BLaER1 (cell line): Measurements from ENCODE around the gene C1orf122.

ENCODE experiments used
- H3K27ac ChIP-seq: shearing (Covaris generic); formaldehyde crosslinking; 2 replicates; pipeline ENCODE4 v1.8.1; 2022
- H3K27me3 ChIP-seq: shearing (Covaris generic); formaldehyde crosslinking; 2 replicates; pipeline ENCODE4 v1.8.1; 2022
- H3K36me3 ChIP-seq: shearing (Covaris generic); formaldehyde crosslinking; 2 replicates; pipeline ENCODE4 v1.8.1; 2022
- H3K4me1 ChIP-seq: shearing (Covaris generic); formaldehyde crosslinking; 2 replicates; pipeline ENCODE4 v1.8.1; 2022
- H3K4me2 ChIP-seq: shearing (Covaris generic); formaldehyde crosslinking; 2 replicates; pipeline ENCODE4 v1.8.1; 2022
- H3K4me3 ChIP-seq: shearing (Covaris generic); formaldehyde crosslinking; 2 replicates; pipeline ENCODE4 v1.8.1; 2022
- H3K9ac ChIP-seq: shearing (Covaris generic); formaldehyde crosslinking; 2 replicates; pipeline ENCODE4 v1.8.1; 2022
- H3K9me3 ChIP-seq: shearing (Covaris generic); formaldehyde crosslinking; 2 replicates; pipeline ENCODE4 v1.8.1; 2022
- H4K20me1 ChIP-seq: shearing (Covaris generic); formaldehyde crosslinking; 2 replicates; pipeline ENCODE4 v1.8.1; 2022
- Cebpa-rat ChIP-seq: shearing (Covaris generic); IDR thresholded peaks from 2 replicates; pipeline ENCODE4 v1.8.1; 2022

Gene C1orf122

DNA sequence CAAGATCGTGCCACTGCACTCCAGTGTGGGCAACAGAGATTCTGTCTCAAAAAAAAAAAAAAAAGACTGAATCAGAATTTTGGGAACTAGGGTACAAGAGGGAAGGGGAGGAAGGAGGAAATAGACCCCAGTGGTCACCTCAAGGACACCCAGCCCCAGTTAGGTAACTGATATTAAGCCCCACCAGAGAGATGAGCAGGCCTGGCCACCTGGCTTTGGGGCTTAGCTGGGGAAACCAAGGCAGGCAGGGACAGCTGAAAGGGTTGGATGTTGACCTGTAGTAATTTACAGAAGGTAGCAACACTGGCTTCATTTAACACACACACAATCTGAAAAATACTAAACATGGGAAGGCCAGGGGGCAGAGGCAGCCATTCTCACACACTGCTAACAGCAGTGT, 5.2 kb upstream of the C1orf122 start:
- Histone ChIP-seq H4K20me1 (peaks cover 87% of the 10 kb centered on the region), H3K27ac (no peak overlapping the region), H3K4me1 (peaks cover 13% of the 10 kb centered on the region), H3K36me3 (peaks cover 95% of the 10 kb centered on the region), H3K4me3 (no peak overlapping the region), H3K9ac (no peak overlapping the region), H3K9me3 (no peaks in the 10 kb centered on the region), H3K4me2 (no peak overlapping the region), H3K27me3 (no peaks in the 10 kb centered on the region)
- TF ChIP-seq Cebpa-rat, result no peak

DNA sequence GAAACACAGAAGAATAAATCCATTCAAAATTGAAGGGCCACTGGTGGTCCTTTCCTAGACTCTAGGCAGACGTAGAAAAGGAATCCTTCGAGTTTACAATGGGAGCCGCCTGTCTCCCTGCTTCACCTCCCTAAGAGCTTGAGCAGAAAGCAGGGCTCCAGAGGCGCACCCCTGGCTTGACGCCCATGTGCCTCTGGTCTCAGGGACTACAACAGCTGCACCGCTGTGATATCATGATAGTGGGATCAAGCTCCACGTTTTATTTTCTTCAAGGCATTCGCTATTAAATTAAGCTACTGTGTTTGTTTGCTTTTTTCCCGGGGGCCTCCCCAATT, 403 bp upstream of the C1orf122 start:
- Histone ChIP-seq H4K20me1 (peaks cover 65% of the 10 kb centered on the region), H3K4me1 (peaks cover 24% of the 10 kb centered on the region), H3K27ac (peak overlapping the region; percentile 99), H3K9ac (peak overlapping the region; percentile 99), H3K4me3 (peak overlapping the region; percentile 100), H3K36me3 (peaks cover 52% of the 10 kb centered on the region), H3K4me2 (peak overlapping the region; percentile 72), H3K9me3 (no peaks in the 10 kb centered on the region), H3K27me3 (no peaks in the 10 kb centered on the region)
- TF ChIP-seq Cebpa-rat, result no peak

DNA sequence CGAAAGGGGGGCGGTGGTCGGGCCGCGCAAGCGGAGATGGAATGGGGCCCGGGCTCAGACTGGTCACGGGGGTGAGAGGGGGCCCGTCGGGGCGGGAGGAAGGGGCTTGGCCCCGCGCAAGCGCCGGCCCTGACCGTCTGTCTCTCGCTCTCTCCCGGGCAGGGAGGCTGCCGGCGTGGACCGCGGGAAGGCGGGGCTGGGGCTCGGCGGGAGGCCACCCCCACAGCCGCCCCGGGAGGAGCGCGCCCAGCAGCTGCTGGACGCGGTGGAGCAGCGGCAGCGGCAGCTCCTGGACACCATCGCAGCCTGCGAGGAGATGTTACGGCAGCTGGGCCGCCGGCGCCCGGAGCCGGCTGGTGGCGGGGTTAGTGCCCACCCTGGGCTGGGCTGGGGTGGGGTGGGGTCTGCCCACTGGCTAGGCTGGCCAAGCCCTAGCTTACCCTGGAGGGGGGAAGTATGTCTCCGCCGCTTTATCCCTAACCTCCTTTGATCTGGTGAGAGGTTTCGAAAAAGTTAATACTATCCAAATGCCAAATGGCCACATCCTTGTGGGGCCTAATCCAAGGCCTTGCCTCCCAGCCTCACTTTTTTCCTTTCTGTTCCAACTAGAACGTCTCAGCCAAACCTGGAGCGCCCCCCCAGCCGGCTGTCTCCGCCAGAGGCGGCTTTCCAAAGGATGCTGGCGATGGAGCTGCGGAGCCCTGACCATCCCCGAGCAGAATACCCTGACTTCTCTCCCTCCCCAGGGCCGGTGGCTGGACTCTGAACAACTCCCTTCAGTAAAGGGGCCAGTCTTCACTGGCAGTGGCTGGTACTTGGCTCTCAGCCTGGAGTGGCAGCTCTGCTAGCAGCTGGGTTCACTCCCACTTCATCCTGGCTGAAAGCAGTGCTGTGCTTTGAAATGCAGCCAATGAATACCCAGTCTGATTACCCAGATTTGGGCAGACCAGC, 1.1 kb downstream of the C1orf122 start:
- no peaks in the 10 kb centered on the region for H3K9me3 ChIP-seq
- H3K4me3 ChIP-seq, result peak overlapping the region; percentile 100
- H3K4me2 ChIP-seq, result peak overlapping the region; percentile 95
- H3K36me3 ChIP-seq, result peaks cover 47% of the 10 kb centered on the region
- peak overlapping the region; percentile 99 for H3K9ac ChIP-seq
- H3K27me3 ChIP-seq, result no peaks in the 10 kb centered on the region
- H4K20me1 ChIP-seq, result peaks cover 50% of the 10 kb centered on the region
- peak overlapping the region; percentile 99 for H3K27ac ChIP-seq
- no peak for TF ChIP-seq Cebpa-rat
- H3K4me1 ChIP-seq, result peaks cover 24% of the 10 kb centered on the region

DNA sequence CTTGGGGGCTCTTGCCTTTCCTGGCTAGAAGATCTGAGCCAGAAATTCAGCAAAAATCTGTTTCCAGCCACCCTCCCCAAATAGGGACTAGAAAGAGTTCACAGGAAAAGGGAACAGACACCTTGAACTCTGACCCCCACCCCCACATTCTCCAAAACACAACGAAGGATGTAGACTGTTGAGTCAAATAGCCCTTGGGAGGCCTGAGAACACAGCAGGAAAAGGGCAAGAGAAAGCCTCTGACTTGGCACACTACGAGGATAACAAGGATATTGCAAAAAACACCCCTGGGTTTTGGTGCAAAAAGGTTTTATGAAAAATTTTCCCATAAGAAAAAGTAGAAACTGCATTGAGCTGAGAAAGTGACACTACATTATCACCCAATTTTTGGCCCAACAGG, 2.4 kb downstream of the C1orf122 start:
- Histone ChIP-seq H3K9me3 (no peaks in the 10 kb centered on the region), H3K4me3 (no peak overlapping the region), H3K27me3 (no peaks in the 10 kb centered on the region), H3K4me2 (no peak overlapping the region), H3K4me1 (peaks cover 24% of the 10 kb centered on the region), H3K9ac (no peak overlapping the region), H4K20me1 (peaks cover 42% of the 10 kb centered on the region), H3K36me3 (peaks cover 44% of the 10 kb centered on the region), H3K27ac (no peak overlapping the region)
- no peak for TF ChIP-seq Cebpa-rat

DNA sequence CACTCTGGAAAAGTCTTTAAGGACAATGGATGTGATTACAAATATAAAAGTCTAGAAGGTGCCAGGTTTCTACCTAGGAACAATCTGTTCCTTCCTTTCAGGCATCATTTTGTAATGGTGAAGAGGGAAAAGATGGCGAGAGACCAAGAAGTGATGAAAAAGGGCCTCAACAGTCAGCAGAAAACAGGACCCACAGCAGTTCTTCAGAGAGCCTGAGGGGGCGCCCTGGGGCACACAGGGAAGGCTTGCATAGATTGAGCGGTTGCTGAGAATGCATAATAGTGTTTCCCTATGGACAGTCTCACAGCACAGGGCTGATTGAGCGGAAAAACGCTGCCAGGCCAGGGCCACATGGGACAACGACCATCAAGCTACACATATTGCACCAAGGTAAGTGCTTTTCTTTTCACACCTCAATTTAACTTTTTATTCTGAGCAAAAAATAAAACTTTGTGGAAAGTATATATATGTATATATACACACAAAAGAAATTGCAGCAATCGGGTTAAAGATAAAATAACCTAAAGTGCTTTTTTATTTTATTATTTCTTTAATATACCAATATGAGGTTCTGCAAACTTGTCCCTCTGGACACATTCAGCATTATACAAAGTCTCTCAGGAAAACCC, 3.6 kb downstream of the C1orf122 start:
- Histone ChIP-seq H3K27ac (no peak overlapping the region), H3K9me3 (no peaks in the 10 kb centered on the region), H3K9ac (no peak overlapping the region), H3K4me1 (peaks cover 22% of the 10 kb centered on the region), H3K27me3 (no peaks in the 10 kb centered on the region), H3K36me3 (peaks cover 44% of the 10 kb centered on the region), H3K4me3 (no peak overlapping the region), H3K4me2 (no peak overlapping the region), H4K20me1 (peaks cover 30% of the 10 kb centered on the region)
- no peak for TF ChIP-seq Cebpa-rat

DNA sequence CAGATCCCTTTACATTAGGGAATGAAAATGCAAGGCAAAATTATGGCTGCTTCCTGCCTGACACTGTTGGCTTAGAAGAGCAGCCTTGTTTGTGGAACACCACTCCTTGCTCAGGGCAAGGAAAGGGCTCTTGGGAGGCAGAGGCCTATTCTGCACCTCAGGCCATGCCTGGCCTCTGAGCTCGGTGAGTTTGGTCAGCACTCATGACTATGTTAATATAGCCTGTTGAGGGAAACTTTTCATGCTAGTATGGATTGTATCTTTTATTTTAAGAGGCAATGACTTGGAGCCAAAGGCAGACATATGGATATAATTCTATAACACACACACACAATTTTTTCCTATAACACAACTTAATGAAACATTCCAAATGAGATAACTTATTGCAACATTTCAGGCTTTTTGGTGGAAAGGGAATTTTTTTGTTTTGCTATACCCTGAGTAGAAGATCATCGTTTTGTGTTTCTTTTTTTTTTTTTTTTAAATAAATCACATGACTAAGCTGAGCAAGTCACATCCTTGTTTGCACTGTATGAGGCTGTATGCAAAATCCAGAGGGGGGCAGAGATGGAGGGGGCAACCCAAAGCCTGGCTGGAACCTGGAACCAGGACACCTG, 6.0 kb downstream of the C1orf122 start:
- Histone ChIP-seq H3K4me3 (no peak overlapping the region), H4K20me1 (peaks cover 12% of the 10 kb centered on the region; the same call in 1 of the 2 replicates), H3K4me1 (peaks cover 11% of the 10 kb centered on the region), H3K36me3 (peaks cover 61% of the 10 kb centered on the region), H3K4me2 (no peak overlapping the region), H3K9ac (no peak overlapping the region), H3K9me3 (no peaks in the 10 kb centered on the region), H3K27me3 (no peaks in the 10 kb centered on the region), H3K27ac (no peak overlapping the region)
- no peak for TF ChIP-seq Cebpa-rat

DNA sequence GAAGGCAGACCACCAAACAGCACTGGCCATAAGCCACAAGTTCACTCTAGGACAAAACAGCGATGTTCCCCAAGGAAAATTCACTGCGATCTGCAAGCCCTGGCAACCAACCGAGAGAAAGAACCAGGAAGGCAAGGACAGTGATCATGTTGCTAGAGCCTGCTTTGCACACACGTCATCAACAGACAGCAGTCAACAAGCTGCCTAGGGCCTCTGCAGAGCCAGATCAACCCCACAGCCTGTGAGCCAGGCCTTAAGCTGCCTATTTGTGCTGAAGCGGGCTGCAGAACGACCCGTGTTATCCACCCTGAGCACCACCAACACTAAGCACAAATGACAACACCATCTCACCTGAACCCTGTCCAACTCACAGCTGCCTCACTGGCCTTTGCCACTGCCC, 6.7 kb downstream of the C1orf122 start:
- Histone ChIP-seq H3K9ac (no peak overlapping the region), H3K4me1 (peaks cover 5% of the 10 kb centered on the region), H4K20me1 (peaks cover 6% of the 10 kb centered on the region; the same call in 1 of the 2 replicates), H3K27ac (no peak overlapping the region), H3K4me3 (no peak overlapping the region), H3K9me3 (no peaks in the 10 kb centered on the region), H3K27me3 (no peaks in the 10 kb centered on the region), H3K36me3 (peaks cover 67% of the 10 kb centered on the region), H3K4me2 (no peak overlapping the region)
- no peak for TF ChIP-seq Cebpa-rat

DNA sequence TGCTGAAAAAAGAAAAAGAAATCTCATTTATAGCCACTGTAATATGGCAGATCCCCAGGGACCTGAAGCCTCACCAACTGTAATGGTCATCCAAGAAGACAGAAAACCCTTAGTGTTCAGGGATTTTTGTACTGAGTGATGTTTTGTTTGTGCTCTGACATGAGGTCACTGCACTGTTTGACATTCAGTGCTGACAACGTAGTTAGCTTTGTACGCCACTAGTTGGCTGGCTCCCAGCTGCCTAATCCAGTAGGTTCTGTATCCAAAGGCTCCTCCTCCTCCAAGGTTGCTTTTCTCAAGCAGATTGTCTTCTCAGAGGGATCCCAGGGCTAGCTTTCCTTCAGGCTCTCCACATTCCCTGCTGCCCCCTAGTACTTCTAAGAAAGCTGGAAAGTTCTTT, 9.9 kb downstream of the C1orf122 start:
- Histone ChIP-seq H3K9me3 (no peaks in the 10 kb centered on the region), H3K4me2 (no peak overlapping the region), H3K27ac (no peak overlapping the region), H4K20me1 (peaks cover 5% of the 10 kb centered on the region; the same call in 1 of the 2 replicates), H3K4me1 (no peaks in the 10 kb centered on the region), H3K27me3 (no peaks in the 10 kb centered on the region), H3K36me3 (peaks cover 93% of the 10 kb centered on the region), H3K9ac (no peak overlapping the region), H3K4me3 (no peak overlapping the region)
- TF ChIP-seq Cebpa-rat, result no peak

DNA sequence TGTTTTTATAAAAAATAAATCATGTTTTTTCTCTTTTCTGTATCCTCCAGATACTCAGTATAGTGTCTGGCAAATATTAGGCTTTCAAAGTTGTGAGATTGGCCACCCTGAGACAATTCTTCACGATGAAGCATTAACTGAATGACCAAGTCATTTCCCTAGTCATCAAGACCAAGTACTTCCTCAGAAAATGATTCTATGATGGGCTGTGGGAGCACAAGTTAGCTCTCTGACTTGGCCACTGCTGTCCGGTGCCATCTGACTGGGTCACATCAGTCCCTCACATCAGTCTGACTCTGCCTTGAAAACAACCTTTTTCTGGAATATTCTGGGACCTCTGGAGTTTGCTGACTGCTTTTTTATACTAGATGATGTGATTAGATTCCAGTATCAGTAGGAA, 13.9 kb downstream of the C1orf122 start:
- no peaks in the 10 kb centered on the region for H3K9me3 ChIP-seq
- H3K27me3 ChIP-seq, result no peaks in the 10 kb centered on the region
- no peak overlapping the region for H3K4me2 ChIP-seq
- no peaks in the 10 kb centered on the region for H4K20me1 ChIP-seq
- no peak overlapping the region for H3K4me3 ChIP-seq
- peaks cover 97% of the 10 kb centered on the region for H3K36me3 ChIP-seq
- no peak overlapping the region for H3K27ac ChIP-seq
- no peak overlapping the region for H3K9ac ChIP-seq
- H3K4me1 ChIP-seq, result no peaks in the 10 kb centered on the region
- no peak for TF ChIP-seq Cebpa-rat
